K562 (cell line): ENCODE results near the gene ST6GALNAC6. TPM values are rescaled to one million over a fixed set of nuclear protein-coding genes. Genes with fewer than 3 reads are reported as not detected.

Experiments
- CBX5 ChIP-seq: IDR thresholded peaks from 2 replicates; pipeline ENCODE4 v1.6.1; 2014; ENCODE audit warnings: low read depth, borderline replicate concordance
- DDX20 ChIP-seq: fragments of 450-650 bp; IDR thresholded peaks from 2 replicates; pipeline ENCODE4 v1.6.1; 2016; ENCODE audit warnings: missing genetic modification characterization, low read depth, mild to moderate bottlenecking, missing compliant biosample characterization, moderate library complexity
- GABPB1 ChIP-seq: sonication (generic); formaldehyde crosslinking; IDR thresholded peaks from 2 replicates; pipeline ENCODE4 v1.8.0; 2022; ENCODE audit warnings: mild to moderate bottlenecking, missing genetic modification reagents
- JUND ChIP-seq, 2 experiments: IDR thresholded peaks; 2 replicates in 1 of 2; 3 replicates in 1 of 2; pipeline ENCODE4 v1.6.1; 2011; ENCODE audit warnings: borderline replicate concordance in 2 of 2, low read depth in 2 of 2, low read length in 2 of 2, improper control_type of control experiment in 1 of 2, missing biosample characterization in 1 of 2, missing genetic modification characterization in 1 of 2, missing genetic modification reagents in 1 of 2
- MCM3 ChIP-seq: fragments of 450-650 bp; IDR thresholded peaks from 2 replicates; pipeline ENCODE4 v1.6.1; 2016
- MTA2 ChIP-seq: fragments of 450-650 bp; IDR thresholded peaks from 2 replicates; pipeline ENCODE4 v1.6.1; 2016; ENCODE audit warnings: low read depth
- NR3C1 ChIP-seq: sonication (generic); formaldehyde crosslinking; IDR thresholded peaks from 2 replicates; pipeline ENCODE4 v1.8.1; 2022; ENCODE audit warnings: missing genetic modification reagents
- POLR2G ChIP-seq: fragments of 200-400 bp; formaldehyde crosslinking; IDR thresholded peaks from 2 replicates; pipeline ENCODE4 v1.6.1; 2017; ENCODE audit warnings: low read depth, mild to moderate bottlenecking, antibody characterized with exemption, low read length, moderate library complexity
- RAD21 ChIP-seq, 2 experiments: fragments of 250-450 bp in 1 of 2; fragments of 450-650 bp in 1 of 2; sonication (Bioruptor Pico) in 1 of 2; formaldehyde crosslinking in 1 of 2; IDR thresholded peaks in 1 of 2; conservative IDR thresholded peaks in 1 of 2; 2 replicates each; pipeline versions ENCODE4 v1.4.0 to v1.8.0; 2020 to 2022; ENCODE audit warnings: mild to moderate bottlenecking in 2 of 2, moderate library complexity in 1 of 2
- TAF1 ChIP-seq: IDR thresholded peaks from 2 replicates; pipeline ENCODE4 v1.6.1; 2011; ENCODE audit warnings: mild to moderate bottlenecking, low read length, moderate library complexity; ENCODE audit not compliant: insufficient read depth, control insufficient read depth, severe bottlenecking; ENCODE audit errors: extremely low read depth
- TARDBP ChIP-seq: fragments of 450-650 bp; IDR thresholded peaks from 2 replicates; pipeline ENCODE4 v1.6.1; 2016
- THRA ChIP-seq: fragments of 450-650 bp; IDR thresholded peaks from 2 replicates; pipeline ENCODE4 v1.6.1; 2017; ENCODE audit warnings: mild to moderate bottlenecking, moderate library complexity
- ZBTB33 ChIP-seq: sonication (generic); formaldehyde crosslinking; IDR thresholded peaks from 2 replicates; pipeline ENCODE4 v1.8.1; 2023; ENCODE audit warnings: mild to moderate bottlenecking, missing genetic modification reagents
- ZBTB8A ChIP-seq: fragments of 450-650 bp; IDR thresholded peaks from 2 replicates; pipeline ENCODE4 v1.6.1; 2018; ENCODE audit warnings: mild to moderate bottlenecking, moderate library complexity; ENCODE audit not compliant: partially characterized antibody
- ZFP1 ChIP-seq: fragments of 450-650 bp; formaldehyde crosslinking; IDR thresholded peaks from 2 replicates; pipeline ENCODE4 v1.4.0; 2020; ENCODE audit warnings: mild to moderate bottlenecking, mixed read lengths
- ZNF695 ChIP-seq: fragments of 450-650 bp; formaldehyde crosslinking; IDR thresholded peaks from 2 replicates; pipeline ENCODE4 v1.4.0; 2020; ENCODE audit warnings: mild to moderate bottlenecking, moderate library complexity
- ZNF76 ChIP-seq: fragments of 250-450 bp; sonication (Bioruptor Pico); IDR thresholded peaks from 2 replicates; pipeline ENCODE4 v1.4.0; 2020; ENCODE audit warnings: mild to moderate bottlenecking, moderate library complexity, borderline replicate concordance
- ZNF780A ChIP-seq: fragments of 250-450 bp; sonication (Bioruptor Pico); IDR thresholded peaks from 2 replicates; pipeline ENCODE4 v1.5.0; 2021; ENCODE audit warnings: mild to moderate bottlenecking
- polyA plus RNA-seq, 8 experiments: library from polyadenylated mRNA; depleted of rRNA in 4 of 8; stranded (reverse) in 5 of 8; unstranded in 3 of 8; fragments of >200 nt; fragmentation: Nextera tagmentation in 2 of 8; fragmentation: Illumina TruSeq in 1 of 8; extraction: Ambion mirVana in 2 of 8; extraction: Trizol in 1 of 8; gene quantifications; 2 replicates each; pipeline versions ENCODE4 v1.2.1 to v1.2.3, GENCODE V29; 2011 to 2014; ENCODE audit warnings: inconsistent platforms in 1 of 8, missing spikeins in 1 of 8
- total RNA-seq, 7 experiments: library from RNA; depleted of rRNA in 6 of 7; stranded (reverse); fragments of >200 nt in 6 of 7; fragmentation: Illumina TruSeq in 2 of 7; extraction: Trizol in 2 of 7; gene quantifications; 2 replicates each; pipeline versions ENCODE4 v1.2.1 to v1.2.3, GENCODE V29; 2011 to 2021; ENCODE audit warnings: low replicate concordance in 1 of 7
- TF ChIP-seq, protein P1 (sequence below): fragments of 450-650 bp; conservative IDR thresholded peaks from 2 replicates; pipeline ENCODE4 v1.6.1; 2016; ENCODE audit warnings: missing genetic modification characterization, low read depth, mild to moderate bottlenecking, control low read depth, missing compliant biosample characterization
- TF ChIP-seq, protein P2 (sequence below): fragments of 250-450 bp; sonication (Bioruptor Pico); IDR thresholded peaks from 2 replicates; pipeline ENCODE4 v1.4.0; 2020; ENCODE audit warnings: borderline replicate concordance

ST6GALNAC6 gene
- total and polyA plus RNA-seq, 9 of the 15 experiments (the other 6 are each of a cell fraction or from before 2014, with no cell fraction given): 0.13 to 23.0 (median 14.5) TPM

DNA sequence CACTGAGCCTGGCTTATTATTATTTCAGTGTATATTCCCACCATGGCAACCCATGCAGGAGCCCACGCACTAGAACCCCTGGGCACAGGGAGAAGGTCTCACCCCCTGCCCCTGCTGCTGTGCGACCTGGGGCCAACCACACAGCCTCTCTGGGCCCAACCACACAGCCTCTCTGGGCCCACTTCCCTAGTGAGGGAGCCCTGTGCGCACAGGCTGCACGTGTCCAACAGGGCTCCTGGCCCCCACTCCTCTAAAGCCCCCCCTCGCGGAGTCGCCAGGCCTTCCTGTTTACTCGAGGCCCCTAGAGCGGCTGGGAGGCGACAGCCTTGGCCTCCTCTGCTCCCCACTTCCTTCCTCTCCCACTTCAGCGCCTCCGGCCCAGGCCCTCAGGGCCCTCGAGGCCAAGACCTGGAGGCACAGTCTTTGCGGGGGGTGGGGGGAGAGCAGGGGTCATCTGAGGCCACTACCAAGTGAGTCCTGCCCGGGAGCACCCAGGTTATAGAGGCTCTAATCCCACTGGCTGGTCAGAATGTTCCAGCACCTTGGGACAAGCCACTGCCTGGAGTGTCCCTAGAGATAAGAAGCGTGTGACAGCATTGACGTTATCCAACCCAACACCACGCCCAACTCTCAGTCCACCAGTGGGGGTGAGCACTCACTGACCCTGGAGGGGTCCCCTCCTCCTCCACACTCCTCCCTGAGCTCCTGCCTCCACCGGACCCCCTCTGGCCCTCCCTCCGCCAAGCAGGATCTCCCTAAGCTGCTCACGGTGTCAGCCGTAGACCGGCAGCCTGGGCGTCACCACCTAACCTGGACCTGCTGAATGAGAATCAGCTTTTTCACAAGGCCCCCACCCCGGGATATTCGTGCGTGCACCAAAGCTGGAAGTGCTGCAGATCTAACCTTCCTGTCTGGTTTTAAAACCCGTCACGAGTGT is 37.1 kb downstream of the ST6GALNAC6 start (continued):
- peak; percentile 27; the same call in 1 of the 2 replicates for TF ChIP-seq DDX20
- TF ChIP-seq ZNF76: no peak
- TF ChIP-seq, protein P1, sequence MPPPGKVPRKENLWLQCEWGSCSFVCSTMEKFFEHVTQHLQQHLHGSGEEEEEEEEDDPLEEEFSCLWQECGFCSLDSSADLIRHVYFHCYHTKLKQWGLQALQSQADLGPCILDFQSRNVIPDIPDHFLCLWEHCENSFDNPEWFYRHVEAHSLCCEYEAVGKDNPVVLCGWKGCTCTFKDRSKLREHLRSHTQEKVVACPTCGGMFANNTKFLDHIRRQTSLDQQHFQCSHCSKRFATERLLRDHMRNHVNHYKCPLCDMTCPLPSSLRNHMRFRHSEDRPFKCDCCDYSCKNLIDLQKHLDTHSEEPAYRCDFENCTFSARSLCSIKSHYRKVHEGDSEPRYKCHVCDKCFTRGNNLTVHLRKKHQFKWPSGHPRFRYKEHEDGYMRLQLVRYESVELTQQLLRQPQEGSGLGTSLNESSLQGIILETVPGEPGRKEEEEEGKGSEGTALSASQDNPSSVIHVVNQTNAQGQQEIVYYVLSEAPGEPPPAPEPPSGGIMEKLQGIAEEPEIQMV (tag): no peak
- TF ChIP-seq ZFP1 (CRISPR knock-in tag): no peak
- TF ChIP-seq ZBTB33 (CRISPR knock-in tag): peak; percentile 44; the same call in 1 of the 2 replicates
- TF ChIP-seq RAD21 (CRISPR knock-in tag; conservative IDR thresholded peaks at IDR 0.05 in 1 of 2, IDR thresholded peaks at IDR 0.05 in 1 of 2): no peak; a peak in 1 of 4 replicates
- TF ChIP-seq, protein P2, sequence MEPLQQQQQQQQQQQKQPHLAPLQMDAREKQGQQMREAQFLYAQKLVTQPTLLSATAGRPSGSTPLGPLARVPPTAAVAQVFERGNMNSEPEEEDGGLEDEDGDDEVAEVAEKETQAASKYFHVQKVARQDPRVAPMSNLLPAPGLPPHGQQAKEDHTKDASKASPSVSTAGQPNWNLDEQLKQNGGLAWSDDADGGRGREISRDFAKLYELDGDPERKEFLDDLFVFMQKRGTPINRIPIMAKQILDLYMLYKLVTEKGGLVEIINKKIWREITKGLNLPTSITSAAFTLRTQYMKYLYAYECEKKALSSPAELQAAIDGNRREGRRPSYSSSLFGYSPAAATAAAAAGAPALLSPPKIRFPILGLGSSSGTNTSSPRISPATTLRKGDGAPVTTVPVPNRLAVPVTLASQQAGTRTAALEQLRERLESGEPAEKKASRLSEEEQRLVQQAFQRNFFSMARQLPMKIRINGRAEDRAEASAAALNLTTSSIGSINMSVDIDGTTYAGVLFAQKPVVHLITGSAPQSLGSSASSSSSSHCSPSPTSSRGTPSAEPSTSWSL (CRISPR knock-in tag): no peak
- peak; percentile 90 for TF ChIP-seq TARDBP
- TF ChIP-seq THRA: no peak
- peak; percentile 74 for TF ChIP-seq GABPB1
- TF ChIP-seq MTA2: peak; percentile 71
- no peak for TF ChIP-seq ZNF780A (CRISPR knock-in tag)
- TF ChIP-seq ZNF695: no peak
- peak; percentile 84 for TF ChIP-seq POLR2G
- TF ChIP-seq ZBTB8A: no peak
- no peak for TF ChIP-seq NR3C1 (CRISPR knock-in tag)
- no peak for TF ChIP-seq MCM3
- peak; percentile 29 for TF ChIP-seq TAF1
- peak; percentile 81 for TF ChIP-seq JUND (IDR thresholded peaks at IDR 0.05; ENCODE audit: borderline replicate concordance, low read depth, low read length)
- TF ChIP-seq JUND (tag; IDR thresholded peaks at IDR 0.05; ENCODE audit: borderline replicate concordance, low read depth, low read length): peak; percentile 70; the same call in 2 of the 3 replicates
- no peak for TF ChIP-seq CBX5
